GM18520 (cell line): ENCODE measurements around the gene DENND2A.
"Not testable (repeated sequence)": the region's sequence is repeated elsewhere in the genome, so short reads cannot be mapped to it uniquely, and the experiment has no call there.

ENCODE experiments used
- ATAC-seq: cut with Tn5 transposase; IDR thresholded peaks from one replicate; pipeline ENCODE4 v1.9.1; 2021; ENCODE audit not compliant: unreplicated experiment

Gene DENND2A

DNA sequence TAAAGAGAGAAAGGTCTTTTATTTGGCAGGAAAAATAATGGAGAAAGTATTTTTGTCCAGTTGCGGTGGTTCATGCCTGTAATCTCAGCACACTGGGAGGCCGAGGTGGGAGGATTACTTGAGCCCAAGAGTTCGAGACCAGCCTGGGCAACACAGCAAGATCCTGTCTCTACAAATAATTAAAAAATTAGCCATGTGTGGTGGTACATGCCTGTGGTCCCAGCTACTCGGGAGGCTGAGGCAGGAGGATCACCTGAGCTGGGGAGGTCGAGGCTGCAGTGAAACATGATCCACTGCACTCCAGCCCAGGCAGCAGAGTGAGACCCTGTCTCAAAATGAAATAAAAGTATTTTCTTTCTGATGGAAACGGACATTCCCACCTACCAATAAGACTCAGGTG lies 83.5 kb downstream of the DENND2A start:
- ATAC-seq: no peak

DNA sequence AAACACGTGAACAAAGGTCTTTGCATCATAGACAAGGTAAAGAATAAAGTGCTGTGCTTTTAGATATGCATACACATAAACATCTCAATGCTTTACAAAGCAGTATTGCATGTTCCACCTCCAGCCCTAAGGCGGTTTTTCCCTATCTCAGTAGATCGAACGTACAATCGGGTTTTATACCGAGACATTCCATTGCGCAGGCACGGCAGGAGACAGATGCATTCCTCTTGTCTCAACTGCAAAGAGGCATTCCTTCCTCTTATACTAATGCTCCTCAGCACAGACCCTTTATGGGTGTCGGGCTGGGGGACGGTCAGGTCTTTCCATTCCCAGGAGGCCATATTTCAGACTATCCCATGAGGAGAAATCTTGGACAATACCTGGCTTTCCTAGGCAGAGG lies 87.4 kb downstream of the DENND2A start:
- not testable (repeated sequence) for ATAC-seq

DNA sequence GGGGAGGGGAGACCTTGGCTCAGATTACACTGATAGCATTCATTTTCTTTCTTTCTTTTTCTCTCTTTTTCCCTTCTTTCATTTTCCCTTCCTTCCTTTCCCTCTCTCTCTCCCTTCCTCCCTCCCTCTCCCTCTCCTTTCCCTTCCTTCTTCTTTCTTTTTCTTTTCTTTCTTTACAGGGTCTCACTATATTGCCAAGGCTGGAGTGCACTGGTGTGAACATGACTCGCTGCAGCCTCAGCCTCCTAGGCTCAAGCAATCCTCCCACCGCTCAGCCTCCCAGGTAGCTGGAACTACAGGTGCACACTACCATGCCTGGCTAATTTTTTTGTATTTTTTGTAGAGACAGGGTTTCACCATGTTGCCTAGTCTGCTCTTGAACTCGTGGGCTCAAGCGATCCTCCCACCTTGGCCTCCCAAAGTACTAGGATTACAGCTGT lies 88.4 kb downstream of the DENND2A start:
- ATAC-seq: no peak

DNA sequence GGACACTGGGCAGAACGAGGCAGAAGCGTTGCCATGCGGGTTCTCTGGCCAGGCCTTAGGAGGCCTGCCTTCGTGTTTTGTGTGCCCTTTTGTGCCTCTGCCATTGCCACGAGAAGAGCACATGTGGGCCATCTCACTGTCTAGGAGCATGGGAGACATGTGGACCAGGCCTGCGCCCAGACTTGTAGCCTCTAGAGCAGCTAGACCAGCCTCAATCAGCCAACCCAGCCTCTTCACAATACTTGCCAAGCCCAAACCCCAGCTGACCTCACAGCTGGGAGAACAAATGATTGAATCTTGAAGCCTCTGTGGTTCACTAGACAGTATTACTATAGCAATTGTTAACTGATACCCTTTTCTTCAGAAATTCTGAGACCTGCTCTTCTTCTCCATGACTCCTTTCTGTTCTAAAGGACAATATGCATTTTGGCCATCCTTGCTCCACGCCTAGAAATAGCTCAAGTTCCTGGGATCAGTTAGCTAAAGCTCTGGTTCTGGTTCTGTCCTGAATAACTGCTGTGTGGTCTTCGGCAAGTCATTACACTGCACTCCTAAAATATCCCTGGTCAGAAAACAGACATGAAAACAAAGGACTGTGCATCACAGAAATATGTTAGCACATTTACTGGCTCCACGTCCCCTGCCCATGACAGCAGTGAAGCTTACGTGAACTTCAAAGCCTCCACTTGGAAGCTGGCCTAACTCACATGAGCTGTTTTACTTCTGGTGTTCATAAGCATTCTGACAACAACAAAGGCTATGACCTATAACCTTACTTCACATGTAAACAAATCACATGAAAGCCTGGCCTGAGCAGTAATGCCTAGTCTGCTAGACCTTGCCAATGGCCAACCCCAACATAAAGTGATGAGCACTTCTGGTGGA lies 89.0 kb downstream of the DENND2A start:
- no peak for ATAC-seq

DNA sequence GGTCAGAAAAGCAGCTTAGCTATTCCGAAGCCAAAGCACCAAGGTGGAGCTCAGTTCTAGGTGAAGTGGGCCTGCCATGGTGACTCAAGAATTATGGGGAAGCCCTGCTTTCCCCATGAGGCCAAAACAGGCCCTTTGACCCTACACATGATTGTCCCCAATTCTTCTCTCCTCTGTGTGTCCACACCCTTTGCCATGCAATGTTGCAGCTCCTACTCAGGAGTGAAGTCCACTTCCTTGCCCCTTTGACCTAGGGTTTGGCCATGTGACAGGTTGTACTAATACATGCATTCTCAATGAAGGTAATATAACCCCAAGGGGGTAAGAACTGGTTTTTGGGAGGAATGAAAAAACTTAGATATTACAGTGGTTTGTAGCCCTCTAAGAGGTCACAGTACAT lies 93.7 kb downstream of the DENND2A start:
- no peak for ATAC-seq

DNA sequence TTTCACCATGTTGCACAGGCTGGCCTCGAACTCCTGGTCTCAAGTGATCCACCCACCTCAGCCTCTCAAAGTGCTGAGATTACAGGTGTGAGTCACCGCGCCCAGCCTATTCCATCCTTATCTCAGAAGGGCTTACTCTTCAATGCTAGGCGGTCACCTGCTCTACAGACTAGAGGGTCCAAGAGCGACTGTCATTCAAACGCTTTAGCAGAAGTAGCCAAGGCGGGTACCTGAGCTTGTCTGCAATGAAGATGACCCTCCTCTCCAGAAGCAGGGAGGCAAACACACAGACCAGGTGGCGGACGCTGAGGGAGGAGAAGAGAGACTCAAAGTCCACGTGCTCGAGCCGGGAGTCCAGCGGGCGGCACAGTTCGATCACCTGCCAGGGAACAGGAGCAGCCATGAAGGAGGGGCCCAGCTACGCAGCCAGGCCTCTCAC lies 96.2 kb downstream of the DENND2A start:
- ATAC-seq: no peak

DNA sequence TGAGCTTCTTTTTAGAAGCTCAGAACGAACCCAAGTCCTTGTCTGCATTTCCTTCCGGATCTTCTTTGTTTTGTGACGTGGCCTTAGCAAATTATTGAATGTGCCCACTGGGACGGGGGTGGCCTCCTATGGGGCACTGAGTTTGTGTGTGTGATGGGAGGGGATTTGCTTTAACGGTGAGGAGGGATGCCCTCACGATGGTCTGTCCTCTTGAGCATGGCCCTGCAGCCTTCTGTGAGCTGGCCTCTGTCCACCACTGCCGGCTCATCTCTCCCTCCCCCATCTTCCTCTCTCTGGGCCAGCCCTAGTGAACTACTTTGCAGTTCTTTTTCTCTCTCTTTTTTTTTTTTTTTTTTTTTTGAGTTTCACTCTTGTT lies 98.4 kb downstream of the DENND2A start:
- no peak for ATAC-seq

DNA sequence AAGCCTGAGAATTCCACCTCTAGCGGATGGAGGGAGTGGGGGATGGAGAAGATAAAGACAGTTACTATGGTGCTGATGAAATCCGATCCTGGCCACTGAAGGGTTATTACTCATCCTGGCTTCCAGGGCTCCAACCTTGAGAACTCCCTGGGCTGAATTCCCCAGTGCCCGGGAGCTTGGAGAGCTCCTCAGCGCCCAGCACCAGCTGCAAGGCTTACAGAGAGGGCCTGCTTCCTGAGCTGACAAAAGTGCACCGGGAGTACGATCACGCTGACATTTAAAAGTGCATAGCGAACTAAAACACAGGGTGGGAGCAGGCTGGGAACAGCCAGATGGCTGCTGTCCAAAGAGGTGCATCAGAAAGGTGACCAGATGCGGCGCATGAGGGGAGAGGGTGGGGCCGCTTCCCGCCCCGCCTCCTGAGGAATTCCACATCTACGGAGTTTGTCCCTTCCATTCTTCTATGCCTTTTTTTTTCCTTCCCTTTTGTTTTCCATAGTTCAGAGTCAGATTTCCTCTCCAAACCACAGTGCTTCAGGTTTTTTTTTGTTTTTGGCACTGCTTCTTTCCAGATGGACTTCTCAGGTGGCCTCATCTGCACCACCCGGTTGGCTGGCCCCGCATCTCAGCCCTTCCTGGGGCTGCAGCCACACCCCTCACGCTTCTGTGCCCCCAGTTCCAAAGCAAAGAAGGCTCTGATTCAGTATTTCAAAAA lies 98.9 kb downstream of the DENND2A start:
- ATAC-seq: no peak

DNA sequence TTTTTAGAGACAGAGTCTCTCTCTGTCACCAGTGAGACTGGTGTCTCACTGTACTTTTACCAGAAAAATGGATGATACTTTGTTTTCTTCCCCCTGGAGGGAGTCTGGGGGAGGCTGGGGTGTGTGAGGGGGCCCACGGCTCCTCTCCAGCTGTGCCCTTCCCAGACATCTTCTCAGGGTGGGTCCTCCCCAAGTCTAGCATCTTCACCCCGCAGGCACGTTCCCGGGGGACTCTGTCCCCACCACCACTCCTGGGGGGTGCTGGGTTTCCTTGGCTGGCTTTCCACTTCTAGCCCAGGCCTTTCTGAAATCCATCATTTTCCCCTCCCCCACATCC lies 99.5 kb downstream of the DENND2A start:
- no peak for ATAC-seq

DNA sequence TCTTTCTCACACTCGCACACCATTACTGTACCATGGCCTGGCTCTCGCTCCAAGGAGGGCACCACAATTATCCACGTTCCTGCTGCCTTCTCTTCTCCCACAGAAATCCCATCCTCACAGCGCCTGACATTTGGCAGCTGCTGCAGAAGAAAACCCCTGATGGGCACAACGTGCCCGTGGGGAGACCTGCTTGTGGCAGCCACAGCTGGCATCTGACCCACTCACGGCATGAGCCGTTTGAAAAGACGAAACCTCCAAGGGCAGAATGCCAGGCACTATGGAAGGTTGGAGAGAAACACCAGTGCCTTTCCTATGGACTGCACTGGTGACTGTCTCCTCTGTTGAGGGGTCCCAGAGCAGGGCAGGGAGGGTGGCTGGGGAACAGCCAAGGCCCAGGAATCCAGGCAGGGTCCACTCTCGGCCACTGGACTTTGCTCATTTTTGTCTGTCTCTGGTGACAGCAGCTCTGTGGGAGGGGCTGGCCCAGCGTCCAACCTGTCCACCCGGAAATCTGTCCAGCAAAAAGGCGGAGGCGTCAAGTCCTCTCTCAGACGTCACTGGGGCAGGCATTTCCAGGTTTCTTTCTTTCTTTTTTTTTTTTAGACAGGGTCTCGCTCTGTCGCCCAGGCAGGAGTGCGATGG lies 100.4 kb downstream of the DENND2A start:
- no peak for ATAC-seq

DNA sequence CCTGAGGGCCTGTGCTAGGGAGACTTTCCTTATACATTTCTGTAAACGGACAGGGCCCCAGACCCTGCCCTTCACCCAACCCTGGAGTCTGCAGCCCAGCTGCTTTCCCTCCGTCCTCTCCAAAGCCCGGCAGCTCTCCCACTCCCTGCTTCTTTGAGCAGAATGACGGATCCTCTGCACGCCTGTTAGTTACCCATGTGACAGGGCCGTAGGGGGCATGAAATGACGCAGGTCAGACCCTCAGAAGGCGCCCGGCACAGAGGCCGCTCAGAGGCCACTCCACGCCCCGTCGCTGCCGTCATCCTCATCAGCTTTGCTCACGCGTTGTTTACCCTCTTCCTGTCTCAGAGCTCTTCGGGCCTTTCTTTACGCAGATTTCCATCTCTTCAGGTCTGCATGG lies 101.2 kb downstream of the DENND2A start:
- ATAC-seq: no peak

DNA sequence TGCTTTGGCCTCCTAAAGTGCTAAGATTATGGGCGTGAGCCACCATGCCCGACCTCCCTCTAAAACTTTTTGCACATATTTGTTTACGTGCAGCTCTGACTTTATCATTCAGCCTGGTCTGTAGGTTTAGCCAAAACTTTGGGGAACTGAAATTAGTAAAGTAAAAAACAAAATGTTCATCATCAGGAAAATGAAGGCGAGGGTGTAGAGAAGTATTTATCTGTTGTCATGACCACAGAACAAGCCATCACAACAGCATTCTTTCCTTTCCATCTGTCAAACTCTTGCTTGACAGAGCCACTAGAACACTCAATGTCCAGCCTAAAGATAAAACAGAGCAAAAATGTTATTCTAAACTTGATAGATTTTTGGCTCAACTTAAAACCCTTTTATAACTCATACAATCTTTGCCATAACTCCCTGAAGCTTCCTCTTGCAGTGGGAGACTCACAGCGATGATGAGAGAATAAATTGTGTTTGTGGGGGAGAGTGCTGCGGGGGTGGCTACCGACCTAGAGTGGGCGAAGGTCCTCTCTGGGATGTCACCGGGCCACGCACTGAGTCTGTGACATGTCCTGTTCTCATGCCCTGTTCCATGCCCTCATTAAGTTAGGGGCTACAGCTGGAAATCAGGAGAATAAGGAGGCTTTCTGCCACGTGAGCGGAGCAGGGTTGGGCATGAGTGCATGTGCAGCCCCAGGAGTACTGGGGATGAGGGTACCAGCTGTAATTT lies 102.7 kb downstream of the DENND2A start:
- no peak for ATAC-seq

DNA sequence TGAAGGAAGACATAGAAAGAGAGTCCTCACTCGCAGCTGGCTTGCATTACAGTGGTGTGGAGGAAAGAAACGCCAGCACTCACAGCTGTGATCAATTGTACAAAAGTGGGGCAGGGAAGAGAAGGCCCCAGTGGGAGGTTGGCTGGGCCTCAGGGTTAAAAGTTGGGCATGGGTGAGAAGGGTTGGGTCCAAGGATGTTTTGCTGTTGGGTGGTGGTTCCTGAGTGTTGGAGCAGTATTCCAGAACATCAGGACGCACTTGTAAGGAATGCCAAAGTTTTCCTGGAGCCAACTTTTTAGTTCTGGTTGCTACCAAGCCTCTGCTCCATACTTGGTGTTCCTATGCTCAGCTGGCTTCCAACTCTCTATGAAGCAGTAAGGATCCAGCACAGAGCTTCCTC lies 105.9 kb downstream of the DENND2A start:
- ATAC-seq: no peak

DNA sequence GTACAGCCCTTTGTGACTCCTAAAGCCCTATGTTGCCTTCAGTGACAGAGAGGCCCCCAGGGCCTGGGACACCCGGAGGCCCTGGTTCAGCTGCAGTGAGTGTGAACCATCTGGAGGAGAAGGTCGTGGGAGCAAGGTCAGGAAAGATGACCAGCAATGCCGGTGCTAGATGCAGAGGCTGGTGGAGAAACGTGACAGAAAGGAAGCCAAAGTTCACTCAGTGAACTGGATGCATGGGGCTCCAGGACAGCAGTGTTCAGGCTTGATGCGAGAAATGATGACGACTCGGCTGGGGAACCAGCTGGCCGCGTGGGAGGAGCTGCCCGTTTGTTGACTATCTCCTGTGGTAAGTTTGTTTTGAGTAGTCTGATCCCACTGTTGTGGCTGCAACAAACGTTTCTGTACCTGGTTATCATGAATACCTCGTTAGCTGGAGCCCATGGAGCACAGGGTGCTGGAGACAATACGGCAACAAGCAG lies 107.2 kb downstream of the DENND2A start:
- no peak for ATAC-seq

DNA sequence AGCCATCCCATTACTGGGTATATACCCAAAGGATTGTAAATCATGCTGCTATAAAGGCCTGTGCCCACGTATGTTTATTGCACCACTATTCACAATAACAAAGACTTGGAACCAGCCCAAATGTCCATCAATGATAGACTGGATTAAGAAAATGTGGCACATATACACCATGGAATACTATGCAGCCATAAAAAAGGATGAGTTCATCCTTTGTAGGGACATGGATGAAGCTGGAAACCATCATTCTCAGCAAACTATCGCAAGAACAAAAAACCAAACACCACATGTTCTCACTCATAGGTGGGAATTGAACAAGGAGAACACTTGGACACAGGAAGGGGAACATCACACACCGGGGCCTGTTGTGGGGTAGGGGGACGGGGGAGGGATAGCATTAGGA lies 111.2 kb downstream of the DENND2A start:
- not testable (repeated sequence) for ATAC-seq

DNA sequence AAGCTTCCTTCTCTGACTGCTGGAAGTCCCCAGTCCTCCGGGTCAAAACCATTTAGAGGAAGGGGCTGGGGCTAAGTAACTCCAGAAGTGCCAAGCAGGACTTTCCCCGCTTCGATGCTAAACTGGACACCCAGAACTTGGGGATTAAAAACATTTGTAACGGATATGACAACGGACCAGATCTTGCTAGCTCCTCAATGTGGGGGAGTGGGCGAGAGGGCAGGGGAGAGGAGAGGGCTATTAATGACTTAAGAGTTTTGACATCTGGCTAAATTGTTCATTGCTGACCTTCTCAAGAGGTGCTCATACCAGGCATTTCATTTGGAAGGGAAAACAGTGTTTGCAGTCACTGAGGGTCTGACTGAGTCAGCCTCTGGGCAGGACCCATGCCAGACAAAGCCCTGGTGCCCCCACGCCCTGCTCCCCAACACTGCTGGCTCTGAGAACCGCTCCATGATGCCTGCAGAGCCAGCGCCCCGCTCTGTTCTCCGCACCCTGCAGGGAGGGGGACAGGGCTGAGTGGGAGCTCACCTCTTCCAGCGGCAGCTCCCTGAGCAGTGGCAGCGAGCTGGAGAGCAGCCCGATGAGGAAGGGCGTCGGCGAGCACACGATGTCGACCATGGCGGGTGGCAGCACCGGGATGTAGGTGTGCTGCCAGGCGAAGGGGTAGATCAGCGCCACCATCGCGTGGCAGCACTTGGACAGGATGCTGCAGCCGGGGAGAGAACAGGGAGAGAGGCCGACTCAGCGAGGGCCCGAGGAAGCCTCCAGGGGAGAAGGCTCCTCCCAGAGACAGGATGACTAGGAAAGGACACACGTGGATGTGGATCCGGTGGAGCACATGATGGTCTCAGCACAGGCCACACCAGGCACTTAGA lies 113.6 kb downstream of the DENND2A start:
- no peak for ATAC-seq

DNA sequence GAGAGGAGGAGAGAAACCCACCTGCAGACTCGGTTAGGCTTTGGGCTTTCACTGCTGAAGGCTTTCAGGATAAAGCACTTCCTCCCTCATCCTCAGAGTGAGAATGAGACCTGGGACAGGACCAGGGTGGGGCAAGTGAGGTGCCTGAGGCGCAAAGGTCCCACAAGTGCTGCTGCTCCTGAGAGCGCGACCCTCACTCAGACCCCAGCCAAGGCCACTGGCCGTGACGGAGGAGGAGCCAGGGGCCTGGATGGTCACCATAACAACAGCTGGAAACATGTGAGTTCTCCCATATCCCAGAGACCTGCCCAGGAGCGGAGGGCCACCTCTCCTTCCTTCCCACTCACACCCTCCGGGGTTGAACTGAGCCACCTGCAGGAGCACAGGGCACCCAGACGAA lies 114.4 kb downstream of the DENND2A start:
- no peak for ATAC-seq

DNA sequence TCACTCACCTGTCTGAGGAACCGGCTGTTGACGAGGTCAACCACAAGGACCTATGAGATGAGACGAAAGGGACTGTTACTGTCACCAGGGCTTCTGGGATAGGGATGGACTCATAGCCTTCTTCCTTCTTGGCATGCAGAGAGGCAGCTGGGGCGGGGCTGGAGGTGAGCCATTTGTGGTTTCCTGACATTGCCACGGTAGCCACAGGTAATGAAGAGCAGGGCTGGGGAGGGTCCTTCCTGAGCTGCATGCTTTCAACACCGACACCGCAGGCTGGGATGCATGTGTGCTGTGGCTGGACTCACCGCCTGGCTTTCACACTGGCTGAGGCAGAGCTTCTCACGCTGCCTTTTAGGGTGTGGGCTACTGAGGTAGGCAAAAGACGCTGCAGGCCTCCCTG lies 114.9 kb downstream of the DENND2A start:
- no peak for ATAC-seq

DNA sequence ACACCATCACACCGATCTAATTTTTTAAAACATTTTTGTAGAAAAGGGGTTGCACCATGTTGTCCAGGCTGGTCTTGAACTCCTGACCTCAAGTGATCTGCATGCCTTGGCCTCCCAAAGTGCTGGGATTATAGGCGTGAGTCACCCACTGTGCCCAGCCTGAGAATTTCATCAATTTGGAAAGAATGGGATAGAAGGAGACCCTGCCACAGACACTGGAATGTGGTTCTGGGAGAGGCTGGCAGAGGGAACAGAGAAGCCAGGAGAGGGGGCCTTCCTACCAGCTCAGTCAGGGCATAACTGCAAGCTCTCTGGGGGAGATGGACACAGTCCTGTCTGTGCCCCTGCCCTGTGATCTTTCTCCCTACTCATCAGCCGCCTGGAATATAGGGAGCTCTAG lies 119.2 kb downstream of the DENND2A start:
- no peak for ATAC-seq

DNA sequence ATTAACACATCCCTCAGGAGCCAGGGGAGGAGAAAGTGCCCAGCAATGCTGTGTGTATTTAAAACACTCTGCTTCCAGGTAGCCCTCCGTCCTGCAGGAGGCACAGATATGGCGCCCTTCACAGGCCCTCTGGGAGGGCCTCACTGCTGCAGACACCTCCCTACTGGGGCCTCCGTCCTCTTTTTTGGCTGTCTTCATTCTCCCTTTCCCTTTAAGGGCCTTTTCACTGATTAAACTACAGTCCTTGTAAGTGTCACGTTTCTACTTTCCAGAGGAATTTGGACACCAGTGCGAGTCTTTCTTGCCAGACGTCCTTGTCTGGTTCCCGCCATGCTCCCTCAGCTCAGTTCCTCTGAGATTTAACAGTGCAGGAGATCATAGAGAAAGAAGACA lies 121.6 kb downstream of the DENND2A start:
- ATAC-seq: no peak
